LNCAP (cell line): ENCODE results near the gene CUBN.

ENCODE experiments used
- CTCF ChIP-seq: fragments of 450-650 bp; IDR thresholded peaks from 2 replicates; pipeline ENCODE4 v1.5.1; 2017; ENCODE audit warnings: mild to moderate bottlenecking

The CUBN gene

GRCh38 chr10:17129741-17130140 is at the start of gene CUBN:
Gene CUBN (minus strand): TSS chr10:17129811. CDS start chr10:17129765, 46 bp downstream.
- no peak for TF ChIP-seq CTCF

DNA sequence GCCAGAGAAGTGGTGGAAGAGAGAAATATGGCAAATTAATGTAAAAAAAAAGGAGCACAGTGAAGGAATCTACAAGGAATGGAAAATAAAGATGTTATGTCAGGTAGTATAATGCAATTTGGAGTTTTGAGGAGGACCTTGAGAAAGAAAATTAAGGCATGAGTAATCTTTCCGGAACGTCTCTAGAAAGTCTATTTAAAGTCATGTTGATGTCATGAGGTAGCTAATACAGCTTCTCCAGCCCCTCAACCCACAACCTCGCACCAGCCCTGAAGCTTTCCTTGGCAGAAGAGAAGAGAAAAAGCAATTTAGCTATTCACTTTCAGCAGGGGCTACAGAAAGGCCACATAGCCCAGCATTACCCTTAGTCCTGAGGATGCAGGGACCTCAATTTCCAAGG is 49.4 kb upstream of the CUBN start:
- no peak for TF ChIP-seq CTCF

GRCh38 chr10:17178006-17178405 is 48.4 kb upstream of the CUBN start:
- peak; percentile 48; the same call in 1 of the 2 replicates for TF ChIP-seq CTCF

DNA sequence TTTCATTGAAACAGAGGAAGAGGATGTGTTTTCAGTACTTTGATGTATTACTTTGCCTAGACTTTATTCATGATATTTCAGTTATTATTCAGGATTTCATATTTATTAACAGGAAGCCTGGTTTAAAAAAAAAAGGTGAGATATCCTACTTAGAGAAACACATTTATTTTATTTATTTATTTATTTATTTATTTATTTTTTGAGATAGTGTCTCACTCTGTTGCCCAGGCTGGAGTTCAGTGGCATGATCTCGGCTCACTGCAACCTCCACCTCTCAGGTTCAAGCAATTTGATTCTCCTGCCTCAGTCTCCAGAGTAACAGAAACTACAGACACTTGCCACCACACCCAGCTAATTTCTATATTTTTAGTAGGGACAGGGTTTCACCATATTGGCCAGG is 47.4 kb upstream of the CUBN start:
- TF ChIP-seq CTCF, result no peak

DNA sequence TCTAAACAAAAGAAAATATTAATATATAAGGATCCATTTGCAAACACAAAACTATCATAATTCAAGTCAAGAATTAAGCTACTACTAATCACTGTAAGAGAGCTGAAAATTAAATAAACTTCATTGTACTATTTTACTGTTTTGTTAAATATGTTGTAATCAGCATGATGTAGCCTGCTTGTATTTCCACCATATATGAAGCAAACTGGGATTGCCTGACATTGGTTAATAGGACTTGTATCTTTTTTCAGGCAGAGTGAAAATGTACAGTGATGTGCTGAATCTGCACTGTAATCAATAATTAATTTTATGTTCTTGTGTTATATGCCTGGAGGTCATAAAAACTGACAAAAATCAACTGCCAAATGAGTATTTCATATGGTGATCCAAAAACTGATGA is 46.5 kb upstream of the CUBN start:
- no peak for TF ChIP-seq CTCF

DNA sequence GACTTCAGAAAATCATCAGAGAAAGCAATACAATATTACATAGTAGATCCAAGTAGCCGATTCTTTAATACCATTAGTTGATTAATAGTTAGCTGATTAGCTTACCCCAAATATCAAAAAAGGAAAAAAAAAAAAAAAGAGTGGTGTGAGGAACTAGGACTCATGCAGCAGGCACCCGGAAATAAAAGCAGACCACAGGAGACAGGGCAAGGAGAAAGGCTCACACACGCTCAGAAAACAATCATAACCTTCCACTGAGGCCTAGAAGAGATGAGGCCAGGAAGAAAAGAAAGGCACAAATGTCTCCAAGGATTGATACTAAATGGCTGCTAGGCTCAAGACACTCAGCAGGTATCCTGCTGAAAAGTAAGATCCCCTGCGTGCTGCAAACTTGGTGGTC is 45.9 kb upstream of the CUBN start:
- TF ChIP-seq CTCF, result no peak

- no peak for TF ChIP-seq CTCF
Observed at GRCh38 chr10:17174626-17175025, 45.0 kb upstream of the CUBN start.

DNA sequence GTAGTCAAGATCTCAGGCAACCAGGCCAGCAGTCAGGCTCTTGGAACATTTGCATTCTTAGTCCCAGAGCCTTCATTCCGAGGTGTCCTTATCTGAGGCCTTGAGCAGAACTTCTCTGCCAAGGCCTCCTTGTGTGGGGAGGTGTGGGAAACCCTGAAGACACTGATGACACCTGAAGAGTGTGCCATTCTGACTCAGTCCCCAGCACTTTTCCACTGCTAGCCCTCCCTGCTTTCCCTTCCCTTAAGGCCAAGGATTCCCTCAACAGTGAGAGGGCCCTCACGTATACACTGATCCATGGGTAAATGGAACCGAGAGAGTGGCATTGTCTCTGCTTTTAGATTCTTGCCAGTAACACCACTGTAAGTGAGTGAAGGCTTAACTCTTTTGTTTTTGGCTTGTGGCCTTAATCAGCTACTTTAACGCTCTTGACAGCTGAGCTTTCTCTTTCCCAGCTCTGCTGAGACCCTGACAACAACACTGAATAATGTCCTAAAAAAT is 41.6 kb upstream of the CUBN start:
- no peak for TF ChIP-seq CTCF
